GM12891 (cell line): Measurements from ENCODE around the gene ZNF346.

ENCODE experiments used
- PAX5 ChIP-seq: IDR thresholded peaks from 2 replicates; pipeline ENCODE4 v1.6.1; 2011; ENCODE audit warnings: low read length, moderate library complexity, mild to moderate bottlenecking; ENCODE audit not compliant: insufficient read depth, severe bottlenecking
- POLR2A ChIP-seq: IDR thresholded peaks from 2 replicates; pipeline ENCODE4 v1.6.1; 2011; ENCODE audit warnings: low read depth, low read length, control low read depth
- POLR2AphosphoS5 ChIP-seq: IDR thresholded peaks from 2 replicates; pipeline ENCODE4 v1.6.1; 2011; ENCODE audit warnings: low read depth, low read length, control low read depth
- POU2F2 ChIP-seq: IDR thresholded peaks from 2 replicates; pipeline ENCODE4 v1.6.1; 2011; ENCODE audit warnings: low read depth, mild to moderate bottlenecking, control low read depth, low read length, moderate library complexity
- SPI1 ChIP-seq: IDR thresholded peaks from 2 replicates; pipeline ENCODE4 v1.6.1; 2011; ENCODE audit warnings: low read depth, low read length, control low read depth
- TAF1 ChIP-seq: IDR thresholded peaks from 2 replicates; pipeline ENCODE4 v1.6.1; 2011; ENCODE audit warnings: low read depth, low read length, control low read depth

GRCh38 chr5:177024559-177024958, 2.1 kb downstream of the ZNF346 start:
- TF ChIP-seq POLR2A (no peak), TAF1 (no peak), PAX5 (no peak), POLR2AphosphoS5 (no peak), SPI1 (no peak), POU2F2 (no peak)
